Iris pigment epithelial cell (primary cell): ENCODE measurements around the gene CDC40.
"Not testable (repeated sequence)": the region's sequence is repeated elsewhere in the genome, so short reads cannot be mapped to it uniquely, and the experiment has no call there.

Experiments
- DNase-seq: peaks from one replicate; pipeline ENCODE4 v3.0.0-alpha.2; 2011; ENCODE audit warnings: low read depth

Gene CDC40

DNA sequence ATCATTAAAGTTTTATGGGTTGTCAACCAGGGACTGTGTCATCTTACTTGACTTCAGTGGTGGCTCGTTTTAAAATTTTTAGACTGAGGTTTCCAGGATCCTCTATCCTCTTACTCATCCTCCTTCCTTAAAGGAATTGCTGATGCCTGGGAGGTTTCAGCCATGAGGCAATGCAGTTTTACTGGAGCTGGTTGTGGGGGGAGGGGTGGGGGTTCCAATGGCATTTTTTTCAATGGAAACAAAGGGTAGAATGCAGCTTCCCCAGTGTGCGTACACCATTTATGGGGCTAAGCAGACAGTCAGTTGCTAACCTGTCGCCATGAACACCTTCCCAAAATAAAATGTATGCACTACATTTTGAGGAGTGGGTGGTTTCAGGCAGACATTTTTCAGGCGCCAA lies 89.9 kb downstream of the CDC40 start:
- DNase-seq: no peak

DNA sequence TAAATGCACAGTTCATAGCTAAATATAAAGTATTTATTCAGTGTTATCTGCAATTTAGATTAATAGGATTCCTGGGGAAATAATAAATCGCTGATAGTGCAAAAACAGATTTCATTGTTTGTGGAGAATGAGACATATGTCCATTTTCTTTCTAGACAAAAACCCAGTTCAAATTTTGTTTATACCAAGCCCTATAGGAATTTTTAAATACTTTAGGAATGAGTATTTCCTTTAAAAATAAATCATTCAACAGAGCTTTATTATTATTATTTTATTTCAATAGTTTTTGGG lies 91.5 kb downstream of the CDC40 start:
- no peak for DNase-seq

DNA sequence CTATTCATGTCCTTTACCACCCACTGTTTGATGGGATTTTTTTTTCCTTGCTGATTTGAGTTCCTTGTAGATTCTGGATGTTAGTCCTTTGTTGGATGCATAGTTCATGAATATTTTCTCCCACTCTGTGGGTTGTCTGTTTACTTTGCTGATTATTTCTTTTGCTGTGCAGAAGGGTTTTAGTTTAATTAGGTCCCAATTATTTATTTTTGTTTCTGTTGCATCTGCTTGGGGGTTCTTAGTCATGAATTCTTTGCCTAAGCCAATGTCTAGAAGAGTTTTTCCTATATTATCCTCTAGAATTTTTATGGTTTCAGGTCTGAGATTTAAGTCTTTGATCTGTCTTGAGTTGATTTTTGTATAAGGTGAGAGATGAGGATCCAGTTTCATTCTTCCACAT lies 92.6 kb downstream of the CDC40 start:
- DNase-seq: not testable (repeated sequence)

DNA sequence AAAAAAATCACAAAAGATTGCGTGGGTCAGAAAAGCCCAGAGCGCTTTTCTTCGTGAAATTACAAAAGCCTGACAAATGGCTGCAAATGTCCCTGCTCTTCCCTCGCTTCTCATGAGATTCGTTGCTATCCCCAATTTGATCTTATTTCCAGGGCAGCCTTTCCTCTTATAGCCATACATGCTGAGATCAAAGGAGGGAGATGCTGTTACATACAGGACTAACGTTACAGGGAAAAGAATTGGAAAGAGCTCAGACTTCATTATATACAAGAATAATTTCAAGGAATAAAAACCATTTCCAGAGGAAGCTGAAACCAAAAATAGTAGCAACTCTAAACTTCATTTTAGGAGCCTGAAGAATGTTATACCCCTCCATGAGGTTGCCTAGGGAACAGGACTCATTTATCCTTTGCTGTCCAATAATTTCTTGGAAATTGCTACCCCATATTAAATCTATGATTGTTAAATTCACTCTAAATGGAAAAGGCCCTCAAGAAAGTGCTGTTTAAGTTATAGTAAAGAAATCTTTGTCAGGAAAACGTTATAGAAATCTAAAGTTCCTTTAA lies 97.0 kb downstream of the CDC40 start:
- no peak for DNase-seq
